Type B pancreatic cell (in vitro differentiated cells): ENCODE results near the gene CDX1. TPM values are rescaled to one million over a fixed set of nuclear protein-coding genes. Genes with fewer than 3 reads are reported as not detected.

Source experiments
- DNase-seq: peaks from one replicate; pipeline ENCODE4 v3.0.0; 2021; ENCODE audit warnings: mixed read lengths; ENCODE audit not compliant: unreplicated experiment; ENCODE audit errors: extremely low spot score
- H3K27ac Mint-ChIP-seq: 2 replicates; pipeline ENCODE4 v1.8.0; 2021; ENCODE audit warnings: mild to moderate bottlenecking, mixed read lengths
- H3K27me3 Mint-ChIP-seq: 2 replicates; pipeline ENCODE4 v1.8.0; 2021; ENCODE audit warnings: mixed read lengths
- H3K36me3 Mint-ChIP-seq: 2 replicates; pipeline ENCODE4 v1.8.0; 2021; ENCODE audit warnings: mixed read lengths
- H3K4me1 Mint-ChIP-seq: one replicate; pipeline ENCODE4 v1.8.0; 2021; ENCODE audit warnings: mixed read lengths; ENCODE audit not compliant: unreplicated experiment
- H3K4me3 Mint-ChIP-seq: 2 replicates; pipeline ENCODE4 v1.8.0; 2021; ENCODE audit warnings: mild to moderate bottlenecking, mixed read lengths
- H3K9me3 Mint-ChIP-seq: 2 replicates; pipeline ENCODE4 v1.8.0; 2021; ENCODE audit warnings: mixed read lengths
- total RNA-seq: library from RNA; stranded (reverse); gene quantifications from 2 replicates; pipeline ENCODE4 v1.2.1, GENCODE V29; 2021; ENCODE audit warnings: low replicate concordance
- TF ChIP-seq, protein P1 (sequence below): fragments of 200-600 bp; sonication (generic); conservative IDR thresholded peaks from 2 replicates; pipeline ENCODE4 v1.5.0; 2021; ENCODE audit warnings: antibody characterized with exemption, mild to moderate bottlenecking

CDX1 gene
- total RNA-seq, 1 donor from 2014 or later, result 5.0 TPM

- Mint-ChIP-seq H3K36me3 (peaks cover 2% of the 10 kb centered on the region), H3K9me3 (no peaks in the 10 kb centered on the region), H3K4me1 (peaks cover 63% of the 10 kb centered on the region), H3K4me3 (peak overlapping the region; percentile 28), H3K27me3 (peaks cover 6% of the 10 kb centered on the region), H3K27ac (peak overlapping the region; percentile 50)
- TF ChIP-seq, protein P1, sequence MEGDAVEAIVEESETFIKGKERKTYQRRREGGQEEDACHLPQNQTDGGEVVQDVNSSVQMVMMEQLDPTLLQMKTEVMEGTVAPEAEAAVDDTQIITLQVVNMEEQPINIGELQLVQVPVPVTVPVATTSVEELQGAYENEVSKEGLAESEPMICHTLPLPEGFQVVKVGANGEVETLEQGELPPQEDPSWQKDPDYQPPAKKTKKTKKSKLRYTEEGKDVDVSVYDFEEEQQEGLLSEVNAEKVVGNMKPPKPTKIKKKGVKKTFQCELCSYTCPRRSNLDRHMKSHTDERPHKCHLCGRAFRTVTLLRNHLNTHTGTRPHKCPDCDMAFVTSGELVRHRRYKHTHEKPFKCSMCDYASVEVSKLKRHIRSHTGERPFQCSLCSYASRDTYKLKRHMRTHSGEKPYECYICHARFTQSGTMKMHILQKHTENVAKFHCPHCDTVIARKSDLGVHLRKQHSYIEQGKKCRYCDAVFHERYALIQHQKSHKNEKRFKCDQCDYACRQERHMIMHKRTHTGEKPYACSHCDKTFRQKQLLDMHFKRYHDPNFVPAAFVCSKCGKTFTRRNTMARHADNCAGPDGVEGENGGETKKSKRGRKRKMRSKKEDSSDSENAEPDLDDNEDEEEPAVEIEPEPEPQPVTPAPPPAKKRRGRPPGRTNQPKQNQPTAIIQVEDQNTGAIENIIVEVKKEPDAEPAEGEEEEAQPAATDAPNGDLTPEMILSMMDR, result no peak
- DNase-seq, result no peak
Measured at GRCh38 chr5:150137168-150137957, 29.2 kb upstream of the CDX1 start.

- H3K4me1 Mint-ChIP-seq, result peaks cover 67% of the 10 kb centered on the region
Measured at GRCh38 chr5:150137997-150138396, 28.6 kb upstream of the CDX1 start.

DNA sequence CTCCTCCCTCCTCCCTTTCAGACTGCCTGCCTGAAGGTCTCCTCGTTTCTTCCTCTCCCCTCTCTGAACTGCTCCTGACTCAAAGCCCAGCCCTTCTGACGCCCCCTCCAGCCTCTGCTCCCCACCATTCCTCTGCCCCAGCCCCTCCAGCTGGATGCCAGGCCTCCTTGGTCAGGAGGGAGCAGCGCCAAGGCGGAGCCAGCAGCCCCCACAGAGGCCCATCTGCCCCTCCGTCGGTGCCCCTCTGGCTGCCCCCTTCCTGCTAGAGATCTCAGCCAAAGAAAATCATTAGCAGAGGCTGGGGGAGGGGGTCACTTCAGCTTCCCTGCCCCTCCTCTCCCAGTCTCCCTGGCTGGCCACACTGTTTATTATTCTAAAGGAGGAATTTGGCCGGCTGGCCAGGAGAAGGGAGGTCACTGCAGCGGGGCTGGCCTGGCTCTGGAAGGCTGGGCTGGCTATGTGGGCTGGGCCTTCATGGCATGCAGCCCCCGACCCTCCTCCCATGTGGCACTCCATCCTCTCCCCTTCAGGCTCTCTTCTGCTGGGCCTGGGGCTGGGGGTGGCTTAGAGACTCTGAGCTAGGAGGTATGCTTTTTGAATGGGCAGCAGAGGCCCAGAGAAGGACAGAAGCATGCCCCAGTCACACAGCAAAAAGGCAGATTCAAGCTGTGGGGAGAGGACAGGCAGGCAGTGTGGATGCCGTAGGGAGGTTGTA lies 27.9 kb upstream of the CDX1 start:
- H3K9me3 Mint-ChIP-seq, result no peaks in the 10 kb centered on the region
- H3K27ac Mint-ChIP-seq, result peak overlapping the region; percentile 82
- H3K4me3 Mint-ChIP-seq, result peak overlapping the region; percentile 69
- peaks cover 74% of the 10 kb centered on the region for H3K4me1 Mint-ChIP-seq
- H3K27me3 Mint-ChIP-seq, result peaks cover 5% of the 10 kb centered on the region
- TF ChIP-seq, protein P1, result no peak
- no peak for DNase-seq
- H3K36me3 Mint-ChIP-seq, result peaks cover 3% of the 10 kb centered on the region

More at GRCh38 chr5:150137997-150138396, 28.6 kb upstream of the CDX1 start:
- no peaks in the 10 kb centered on the region for H3K9me3 Mint-ChIP-seq
- TF ChIP-seq, protein P1, result no peak
- DNase-seq, result no peak
- H3K4me3 Mint-ChIP-seq, result peak overlapping the region; percentile 69
- H3K27ac Mint-ChIP-seq, result peak overlapping the region; percentile 82
- peaks cover 6% of the 10 kb centered on the region for H3K27me3 Mint-ChIP-seq
- H3K36me3 Mint-ChIP-seq, result peaks cover 3% of the 10 kb centered on the region

DNA sequence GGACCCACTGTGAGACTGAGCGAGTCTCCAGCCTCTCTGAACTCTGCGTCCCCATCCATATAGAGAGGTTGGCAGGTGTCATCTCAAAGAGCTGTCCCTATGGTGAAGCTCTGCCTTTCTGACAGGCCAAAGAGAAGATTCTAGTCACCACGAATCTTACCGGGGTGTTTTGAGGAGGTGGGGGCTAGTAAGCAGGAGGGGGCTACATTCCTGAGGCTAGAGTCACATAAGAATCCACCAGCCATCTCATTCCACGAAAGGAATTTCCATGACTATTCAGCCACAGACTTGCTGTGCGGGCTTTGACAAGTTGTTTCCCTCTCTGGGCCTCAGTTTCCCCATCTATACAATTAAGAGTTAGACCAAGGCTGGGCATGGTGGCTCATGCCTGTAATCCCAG lies 27.2 kb upstream of the CDX1 start:
- Mint-ChIP-seq H3K27ac (peak overlapping the region; percentile 82), H3K36me3 (peaks cover 3% of the 10 kb centered on the region), H3K4me3 (no peak overlapping the region), H3K27me3 (no peaks in the 10 kb centered on the region), H3K9me3 (no peaks in the 10 kb centered on the region), H3K4me1 (peaks cover 74% of the 10 kb centered on the region)
- TF ChIP-seq, protein P1, result no peak
- DNase-seq, result no peak

DNA sequence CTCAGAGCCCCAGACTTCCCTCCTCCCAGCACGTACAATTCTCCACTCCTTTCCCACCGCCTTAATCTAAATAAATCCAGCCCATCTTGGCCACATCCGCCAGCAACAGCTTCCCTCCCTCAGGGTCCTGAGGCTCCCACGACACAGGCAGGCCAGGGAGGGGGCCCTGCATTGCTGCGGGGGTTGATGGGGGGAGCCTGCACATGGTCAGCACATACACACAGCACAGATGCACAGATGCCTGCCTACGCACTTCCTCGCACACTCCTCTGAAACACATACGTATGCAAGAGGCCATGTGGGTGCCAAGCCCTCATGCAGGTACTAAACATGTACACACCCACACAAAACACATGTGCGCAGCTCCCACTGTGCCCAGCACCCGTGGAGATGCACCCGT lies 25.7 kb upstream of the CDX1 start:
- H3K27ac Mint-ChIP-seq, result peak overlapping the region; percentile 44
- H3K36me3 Mint-ChIP-seq, result peaks cover 3% of the 10 kb centered on the region
- H3K4me3 Mint-ChIP-seq, result no peak overlapping the region
- no peaks in the 10 kb centered on the region for H3K9me3 Mint-ChIP-seq
- peaks cover 78% of the 10 kb centered on the region for H3K4me1 Mint-ChIP-seq
- H3K27me3 Mint-ChIP-seq, result no peaks in the 10 kb centered on the region
- TF ChIP-seq, protein P1, result no peak
- no peak for DNase-seq
